ENCODE measurements around the gene TCTN1. TPM values are rescaled to one million over a fixed set of nuclear protein-coding genes. Genes with fewer than 3 reads are reported as not detected.

TCTN1 gene
- total and polyA plus RNA-seq, 2 of the 13 experiments (the other 11 are each of a cell fraction or from before 2014, with no cell fraction given), result 13.6 to 16.0 TPM

DNA sequence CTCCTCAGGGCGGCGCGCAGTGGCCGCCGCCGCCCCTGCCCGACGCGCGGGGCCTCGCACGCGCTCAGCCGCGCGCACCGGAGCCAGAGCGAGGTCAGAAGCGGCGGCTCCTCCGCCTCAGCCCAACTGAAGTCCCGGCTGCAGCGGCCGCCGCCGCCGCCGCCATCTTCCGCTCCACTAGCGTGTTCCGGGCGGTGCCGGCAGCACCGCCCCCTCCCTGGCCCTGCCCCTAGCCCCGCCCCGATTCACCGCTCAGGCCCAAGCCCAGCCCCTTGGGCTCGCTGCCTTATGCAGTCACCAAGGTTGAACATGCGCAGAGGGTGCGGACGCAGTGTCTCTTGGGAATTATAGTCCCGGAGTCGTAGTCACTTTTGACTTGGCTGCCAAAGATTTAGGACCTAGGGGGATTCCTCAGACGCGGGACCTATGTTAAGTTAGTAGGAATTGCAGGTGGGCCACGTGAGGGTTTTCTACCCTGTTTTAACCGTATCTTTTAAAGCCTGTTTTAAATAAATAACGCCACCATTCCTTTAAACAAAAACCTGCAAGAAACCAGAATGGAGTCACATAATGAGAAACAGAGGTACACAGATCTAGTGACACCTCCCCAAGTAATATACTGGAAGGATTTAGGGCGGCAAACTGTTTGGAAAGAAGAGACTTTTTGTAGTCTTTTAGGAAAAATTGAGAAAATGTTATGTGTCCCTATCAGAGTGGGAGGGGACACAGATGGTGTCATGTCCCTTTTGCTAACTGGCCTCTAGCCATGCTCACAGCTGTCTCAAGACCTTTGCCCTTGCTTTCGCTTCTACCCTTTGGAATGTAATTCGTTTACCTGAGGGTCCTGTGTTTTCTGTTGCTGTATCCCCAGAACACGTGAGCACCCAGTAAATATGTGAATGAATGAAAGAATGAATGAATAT, 30.5 kb upstream of the TCTN1 start, which contains the start of gene PPTC7 (continued):
- TF ChIP-seq, protein P1, sequence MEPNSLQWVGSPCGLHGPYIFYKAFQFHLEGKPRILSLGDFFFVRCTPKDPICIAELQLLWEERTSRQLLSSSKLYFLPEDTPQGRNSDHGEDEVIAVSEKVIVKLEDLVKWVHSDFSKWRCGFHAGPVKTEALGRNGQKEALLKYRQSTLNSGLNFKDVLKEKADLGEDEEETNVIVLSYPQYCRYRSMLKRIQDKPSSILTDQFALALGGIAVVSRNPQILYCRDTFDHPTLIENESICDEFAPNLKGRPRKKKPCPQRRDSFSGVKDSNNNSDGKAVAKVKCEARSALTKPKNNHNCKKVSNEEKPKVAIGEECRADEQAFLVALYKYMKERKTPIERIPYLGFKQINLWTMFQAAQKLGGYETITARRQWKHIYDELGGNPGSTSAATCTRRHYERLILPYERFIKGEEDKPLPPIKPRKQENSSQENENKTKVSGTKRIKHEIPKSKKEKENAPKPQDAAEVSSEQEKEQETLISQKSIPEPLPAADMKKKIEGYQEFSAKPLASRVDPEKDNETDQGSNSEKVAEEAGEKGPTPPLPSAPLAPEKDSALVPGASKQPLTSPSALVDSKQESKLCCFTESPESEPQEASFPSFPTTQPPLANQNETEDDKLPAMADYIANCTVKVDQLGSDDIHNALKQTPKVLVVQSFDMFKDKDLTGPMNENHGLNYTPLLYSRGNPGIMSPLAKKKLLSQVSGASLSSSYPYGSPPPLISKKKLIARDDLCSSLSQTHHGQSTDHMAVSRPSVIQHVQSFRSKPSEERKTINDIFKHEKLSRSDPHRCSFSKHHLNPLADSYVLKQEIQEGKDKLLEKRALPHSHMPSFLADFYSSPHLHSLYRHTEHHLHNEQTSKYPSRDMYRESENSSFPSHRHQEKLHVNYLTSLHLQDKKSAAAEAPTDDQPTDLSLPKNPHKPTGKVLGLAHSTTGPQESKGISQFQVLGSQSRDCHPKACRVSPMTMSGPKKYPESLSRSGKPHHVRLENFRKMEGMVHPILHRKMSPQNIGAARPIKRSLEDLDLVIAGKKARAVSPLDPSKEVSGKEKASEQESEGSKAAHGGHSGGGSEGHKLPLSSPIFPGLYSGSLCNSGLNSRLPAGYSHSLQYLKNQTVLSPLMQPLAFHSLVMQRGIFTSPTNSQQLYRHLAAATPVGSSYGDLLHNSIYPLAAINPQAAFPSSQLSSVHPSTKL (CRISPR knock-in tag; IDR thresholded peaks at IDR 0.05), result peak; percentile 21; the same call in 1 of the 2 replicates
- no peak for TF ChIP-seq SKI (IDR thresholded peaks at IDR 0.05; ENCODE audit: partially characterized antibody)
- TF ChIP-seq ZNF160 (CRISPR knock-in tag; IDR thresholded peaks at IDR 0.05), result no peak
- TF ChIP-seq FOXJ3 (CRISPR knock-in tag; IDR thresholded peaks at IDR 0.05; ENCODE audit: borderline replicate concordance), result no peak
- no peak for TF ChIP-seq ZNF629 (CRISPR knock-in tag; conservative IDR thresholded peaks at IDR 0.05)
- no peak for TF ChIP-seq NFATC3 (CRISPR knock-in tag; IDR thresholded peaks at IDR 0.05)
- TF ChIP-seq, protein P2, sequence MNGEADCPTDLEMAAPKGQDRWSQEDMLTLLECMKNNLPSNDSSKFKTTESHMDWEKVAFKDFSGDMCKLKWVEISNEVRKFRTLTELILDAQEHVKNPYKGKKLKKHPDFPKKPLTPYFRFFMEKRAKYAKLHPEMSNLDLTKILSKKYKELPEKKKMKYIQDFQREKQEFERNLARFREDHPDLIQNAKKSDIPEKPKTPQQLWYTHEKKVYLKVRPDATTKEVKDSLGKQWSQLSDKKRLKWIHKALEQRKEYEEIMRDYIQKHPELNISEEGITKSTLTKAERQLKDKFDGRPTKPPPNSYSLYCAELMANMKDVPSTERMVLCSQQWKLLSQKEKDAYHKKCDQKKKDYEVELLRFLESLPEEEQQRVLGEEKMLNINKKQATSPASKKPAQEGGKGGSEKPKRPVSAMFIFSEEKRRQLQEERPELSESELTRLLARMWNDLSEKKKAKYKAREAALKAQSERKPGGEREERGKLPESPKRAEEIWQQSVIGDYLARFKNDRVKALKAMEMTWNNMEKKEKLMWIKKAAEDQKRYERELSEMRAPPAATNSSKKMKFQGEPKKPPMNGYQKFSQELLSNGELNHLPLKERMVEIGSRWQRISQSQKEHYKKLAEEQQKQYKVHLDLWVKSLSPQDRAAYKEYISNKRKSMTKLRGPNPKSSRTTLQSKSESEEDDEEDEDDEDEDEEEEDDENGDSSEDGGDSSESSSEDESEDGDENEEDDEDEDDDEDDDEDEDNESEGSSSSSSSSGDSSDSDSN (CRISPR knock-in tag; IDR thresholded peaks at IDR 0.05), result no peak
- TF ChIP-seq BCL6 (CRISPR knock-in tag; IDR thresholded peaks at IDR 0.05), result 0 out of 2 replicates have a peak, but pooled peaks have one; percentile 9
- TF ChIP-seq ZNF136 (CRISPR knock-in tag; IDR thresholded peaks at IDR 0.05; ENCODE audit: low read depth), result no peak
- TF ChIP-seq ZFP90 (CRISPR knock-in tag; IDR thresholded peaks at IDR 0.05; ENCODE audit: borderline replicate concordance), result no peak
- TF ChIP-seq ZNF143 (CRISPR knock-in tag; IDR thresholded peaks at IDR 0.05), result peak; percentile 87
- TF ChIP-seq, protein P3, sequence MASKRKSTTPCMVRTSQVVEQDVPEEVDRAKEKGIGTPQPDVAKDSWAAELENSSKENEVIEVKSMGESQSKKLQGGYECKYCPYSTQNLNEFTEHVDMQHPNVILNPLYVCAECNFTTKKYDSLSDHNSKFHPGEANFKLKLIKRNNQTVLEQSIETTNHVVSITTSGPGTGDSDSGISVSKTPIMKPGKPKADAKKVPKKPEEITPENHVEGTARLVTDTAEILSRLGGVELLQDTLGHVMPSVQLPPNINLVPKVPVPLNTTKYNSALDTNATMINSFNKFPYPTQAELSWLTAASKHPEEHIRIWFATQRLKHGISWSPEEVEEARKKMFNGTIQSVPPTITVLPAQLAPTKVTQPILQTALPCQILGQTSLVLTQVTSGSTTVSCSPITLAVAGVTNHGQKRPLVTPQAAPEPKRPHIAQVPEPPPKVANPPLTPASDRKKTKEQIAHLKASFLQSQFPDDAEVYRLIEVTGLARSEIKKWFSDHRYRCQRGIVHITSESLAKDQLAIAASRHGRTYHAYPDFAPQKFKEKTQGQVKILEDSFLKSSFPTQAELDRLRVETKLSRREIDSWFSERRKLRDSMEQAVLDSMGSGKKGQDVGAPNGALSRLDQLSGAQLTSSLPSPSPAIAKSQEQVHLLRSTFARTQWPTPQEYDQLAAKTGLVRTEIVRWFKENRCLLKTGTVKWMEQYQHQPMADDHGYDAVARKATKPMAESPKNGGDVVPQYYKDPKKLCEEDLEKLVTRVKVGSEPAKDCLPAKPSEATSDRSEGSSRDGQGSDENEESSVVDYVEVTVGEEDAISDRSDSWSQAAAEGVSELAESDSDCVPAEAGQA (IDR thresholded peaks at IDR 0.05; ENCODE audit: low read depth), result no peak
- TF ChIP-seq, protein P3 (CRISPR knock-in tag; IDR thresholded peaks at IDR 0.05; ENCODE audit: borderline replicate concordance), result no peak
